IPS DF 6.9 (cell line): Measurements from ENCODE around the gene TMEM87B.

ENCODE experiments used
- DNase-seq: peaks from one replicate; pipeline ENCODE4 v3.0.0-alpha.2; 2013; ENCODE audit warnings: low read depth, low spot score
- H3K27ac ChIP-seq: one replicate; pipeline ENCODE4 v1.5.1; 2013; ENCODE audit warnings: low read length, control low read depth
- H3K27me3 ChIP-seq: 2 replicates; pipeline ENCODE4 v1.6.1; 2013; ENCODE audit warnings: mild to moderate bottlenecking, low read length; ENCODE audit not compliant: control insufficient read depth, insufficient read depth
- H3K36me3 ChIP-seq: 2 replicates; pipeline ENCODE4 v1.6.1; 2013; ENCODE audit warnings: low read length; ENCODE audit not compliant: control insufficient read depth, insufficient read depth
- H3K4me1 ChIP-seq: 2 replicates; pipeline ENCODE4 v1.6.1; 2013; ENCODE audit warnings: low read length; ENCODE audit not compliant: control insufficient read depth, insufficient read depth
- H3K4me3 ChIP-seq: 2 replicates; pipeline ENCODE4 v1.5.1; 2013; ENCODE audit warnings: mild to moderate bottlenecking, low read length
- H3K9me3 ChIP-seq: 2 replicates; pipeline ENCODE4 v1.6.1; 2013; ENCODE audit warnings: low read length, inconsistent platforms; ENCODE audit not compliant: control insufficient read depth, insufficient read depth
- WGBS: extraction: QIAGEN DNeasy Blood & Tissue Kit; methylation state at CpG from one replicate; pipeline ENCODE4 v1.1.7; 2013; ENCODE audit warnings: mixed read lengths, missing lambda C conversion rate; ENCODE audit not compliant: insufficient read length, insufficient coverage; 5-methylcytosine and 5-hydroxymethylcytosine counted together

TMEM87B gene

GRCh38 chr2:112164876-112165275, 109.8 kb downstream of the TMEM87B start:
- H3K9me3 ChIP-seq = no peaks in the 10 kb centered on the region
- WGBS = no CpG with 5 or more reads among the region's 11 CpGs
- DNase-seq = no peak
- no peak overlapping the region for H3K27ac ChIP-seq
- no peaks in the 10 kb centered on the region for H3K27me3 ChIP-seq
- no peak overlapping the region for H3K4me3 ChIP-seq
- H3K36me3 ChIP-seq = no peaks in the 10 kb centered on the region
- H3K4me1 ChIP-seq = no peaks in the 10 kb centered on the region; the same call in 1 of the 2 replicates

DNA sequence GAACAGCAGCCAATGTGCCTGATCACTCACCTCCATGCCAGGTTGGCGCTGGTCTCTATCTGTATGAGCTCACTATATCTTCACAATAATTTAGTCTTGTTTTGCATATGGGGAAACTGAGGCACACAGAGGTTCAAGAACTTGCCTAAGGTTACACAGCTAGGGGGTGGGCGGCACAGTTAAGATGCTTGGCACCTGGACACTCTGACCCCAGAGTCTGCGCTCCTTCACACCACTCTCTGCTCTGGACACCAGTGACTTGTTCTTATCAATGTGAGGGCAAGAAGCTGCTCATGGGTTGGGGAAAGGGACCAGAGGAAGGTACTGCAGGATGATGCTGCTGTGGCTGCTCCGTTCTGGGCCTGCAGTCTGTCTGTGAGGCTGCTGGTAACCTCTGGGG, 110.2 kb downstream of the TMEM87B start:
- no peak for DNase-seq
- Histone ChIP-seq H3K9me3 (no peaks in the 10 kb centered on the region), H3K36me3 (no peaks in the 10 kb centered on the region), H3K27me3 (no peaks in the 10 kb centered on the region), H3K4me1 (no peaks in the 10 kb centered on the region; the same call in 1 of the 2 replicates), H3K27ac (no peak overlapping the region), H3K4me3 (no peak overlapping the region)
- no CpG with 5 or more reads among the region's 4 CpGs for WGBS

DNA sequence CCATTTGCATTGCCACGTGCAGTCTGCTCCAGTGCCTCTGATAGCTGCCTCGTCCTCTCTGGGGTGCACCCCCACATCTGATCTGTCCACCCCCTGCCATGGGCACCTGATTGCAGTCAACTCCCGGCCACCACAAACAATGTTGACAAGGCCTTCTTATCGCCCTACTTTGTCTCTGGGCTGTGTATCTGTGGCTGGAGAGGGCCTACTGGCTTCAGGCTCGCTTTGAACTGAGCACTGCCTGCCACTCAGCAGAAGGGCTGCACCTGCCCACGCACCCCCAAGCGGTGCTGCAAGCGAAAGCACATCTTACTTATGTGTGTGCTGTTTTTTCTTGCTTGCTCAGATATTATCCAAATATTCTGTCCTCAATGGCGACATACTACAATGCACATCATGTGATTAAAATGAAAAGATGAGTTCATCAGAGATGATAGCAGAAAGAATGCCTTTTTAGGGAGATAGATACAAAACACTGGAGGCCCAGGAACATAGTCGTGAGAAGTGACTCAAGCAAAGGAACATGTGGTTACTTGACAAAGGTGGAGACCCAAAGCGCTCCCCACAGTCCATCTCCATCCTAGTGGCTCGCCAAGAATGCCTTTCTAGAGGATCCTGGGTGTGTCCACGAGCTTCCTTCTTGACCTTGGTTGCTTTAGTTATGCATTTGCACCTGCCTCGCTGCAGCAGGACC, 111.9 kb downstream of the TMEM87B start:
- no peak overlapping the region for H3K4me3 ChIP-seq
- no peaks in the 10 kb centered on the region for H3K36me3 ChIP-seq

DNA sequence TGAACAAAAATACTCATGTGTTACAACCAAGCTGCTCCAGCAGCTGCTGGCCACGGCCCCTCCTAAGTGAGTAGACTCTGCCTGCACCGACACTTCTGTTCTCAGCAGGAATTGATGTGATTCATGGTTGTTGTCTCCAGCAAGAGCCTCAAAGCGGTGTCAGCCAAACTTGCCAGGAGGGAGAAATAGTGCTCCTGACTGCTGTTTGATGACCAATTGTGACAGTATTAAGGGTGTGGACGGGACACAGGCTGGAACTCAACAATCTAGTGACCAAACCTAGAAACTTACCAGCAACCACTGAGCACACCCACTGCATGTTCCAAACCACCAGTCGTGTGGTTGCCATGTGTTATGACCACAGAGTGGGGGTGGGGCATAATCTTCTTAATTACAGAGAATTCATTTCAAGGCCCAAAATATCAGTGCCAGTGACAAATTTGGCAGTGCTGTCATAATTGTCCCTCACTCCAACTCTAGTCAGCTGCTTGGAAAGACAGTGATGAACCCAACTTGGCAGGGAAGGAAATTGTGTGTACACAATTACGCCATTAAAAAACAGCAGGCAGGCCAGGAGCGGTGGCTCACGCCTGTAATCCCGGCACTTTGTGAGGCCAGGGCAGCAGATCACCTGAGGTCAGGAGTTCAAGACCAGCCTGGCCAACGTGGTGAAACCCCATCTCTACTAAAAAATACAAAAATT, 113.5 kb downstream of the TMEM87B start:
- Histone ChIP-seq H3K4me1 (no peaks in the 10 kb centered on the region; the same call in 1 of the 2 replicates), H3K36me3 (no peaks in the 10 kb centered on the region), H3K4me3 (no peak overlapping the region), H3K27me3 (no peaks in the 10 kb centered on the region), H3K9me3 (no peaks in the 10 kb centered on the region), H3K27ac (no peak overlapping the region)
- no CpG with 5 or more reads among the region's 10 CpGs for WGBS
- DNase-seq = no peak

More for the DNA sequence above, 111.9 kb downstream of the TMEM87B start:
- WGBS = no CpG with 5 or more reads among the region's 14 CpGs
- Histone ChIP-seq H3K4me1 (no peaks in the 10 kb centered on the region; the same call in 1 of the 2 replicates), H3K27ac (no peak overlapping the region), H3K27me3 (no peaks in the 10 kb centered on the region), H3K9me3 (no peaks in the 10 kb centered on the region)
- no peak for DNase-seq
